ENCODE results near the gene LRMDA. TPM values are rescaled to one million over a fixed set of nuclear protein-coding genes. Genes with fewer than 3 reads are reported as not detected.

Gene LRMDA
- total RNA-seq, 1 experiment from 2014 or later = 4.8 TPM

GRCh38 chr10:76436401-76436811 lies 1005.0 kb downstream of the LRMDA start:
- Histone ChIP-seq H3K9me2 (ENCODE audit: insufficient read depth) (no peaks in the 10 kb centered on the region), H3K27me3 (ENCODE audit: insufficient read depth, low read length) (peaks cover 9% of the 10 kb centered on the region; the same call in 1 of the 2 replicates), H3K27ac (ENCODE audit: low read depth, low read length) (no peak overlapping the region), H3K79me2 (ENCODE audit: insufficient read depth, low read length) (no peaks in the 10 kb centered on the region), H3K4me1 (ENCODE audit: control insufficient read depth in 1 of 2, insufficient read depth in 2 of 2, low read length in 2 of 2) (peaks cover 0 to 15% of the 10 kb centered on the region in 2 experiments; a peak in 2 of 4 replicates), H2AFZ (ENCODE audit: low read depth, low read length, poor library complexity, severe bottlenecking) (no peak overlapping the region), H3K4me2 (ENCODE audit: low read length) (no peak overlapping the region), H3K9ac (ENCODE audit: low read length) (no peak overlapping the region), H3K9me3 (ENCODE audit: control insufficient read depth in 1 of 2, insufficient read depth in 1 of 2, low read depth in 1 of 2, low read length in 2 of 2) (no peaks in the 10 kb centered on the region), H3K4me3 (replicated peaks in 1 of 2; ENCODE audit: low read depth in 1 of 2, low read length in 2 of 2) (no peak overlapping the region), H4K20me1 (ENCODE audit: insufficient read depth) (no peaks in the 10 kb centered on the region), H3K36me3 (ENCODE audit: control insufficient read depth in 1 of 2, insufficient read depth in 2 of 2, low read length in 2 of 2) (no peaks in the 10 kb centered on the region)
- POLR2A ChIA-PET = no interaction called here
- CTCF ChIA-PET = no interaction called here
- intact Hi-C loops (cut with micrococcal nuclease) = no loop called here
- no peak for DNase-seq (ENCODE audit: low read depth, low spot score)
- RAD21 ChIA-PET (ENCODE audit: low non-redundant PET in 1 of 2, low total read pairs in 2 of 2, uncharacterized antibody in 2 of 2, unreplicated experiment in 2 of 2) = no interaction called here
- no peak for ATAC-seq
- BruUV-seq (replicated peaks) = no TSS peak
- TF ChIP-seq ZNF274 (IDR thresholded peaks at IDR 0.05; ENCODE audit: low read depth, low read length) (no peak), POLR2AphosphoS5 (IDR thresholded peaks at IDR 0.05; ENCODE audit: low read depth, low read length) (no peak), SRF (IDR thresholded peaks at IDR 0.05; ENCODE audit: low read depth) (no peak), POLR2A (IDR thresholded peaks at IDR 0.05; ENCODE audit: borderline replicate concordance, extremely low read depth, insufficient read depth, insufficient read length) (no peak), ELF1 (IDR thresholded peaks at IDR 0.05; ENCODE audit: borderline replicate concordance, low read depth) (no peak)

GRCh38 chr10:76436981-76437380 lies 1005.6 kb downstream of the LRMDA start:
- no peaks in the 10 kb centered on the region for H3K9me2 ChIP-seq (ENCODE audit: insufficient read depth)

More at GRCh38 chr10:76436981-76437380, 1005.6 kb downstream of the LRMDA start:
- Histone ChIP-seq H3K4me1 (ENCODE audit: control insufficient read depth in 1 of 2, insufficient read depth in 2 of 2, low read length in 2 of 2) (peaks cover 0 to 12% of the 10 kb centered on the region in 2 experiments; a peak in 2 of 4 replicates), H3K79me2 (ENCODE audit: insufficient read depth, low read length) (no peaks in the 10 kb centered on the region), H3K9ac (ENCODE audit: low read length) (no peak overlapping the region), H2AFZ (ENCODE audit: low read depth, low read length, poor library complexity, severe bottlenecking) (no peak overlapping the region), H3K4me3 (replicated peaks in 1 of 2; ENCODE audit: low read depth in 1 of 2, low read length in 2 of 2) (no peak overlapping the region), H4K20me1 (ENCODE audit: insufficient read depth) (no peaks in the 10 kb centered on the region), H3K36me3 (ENCODE audit: control insufficient read depth in 1 of 2, insufficient read depth in 2 of 2, low read length in 2 of 2) (no peaks in the 10 kb centered on the region), H3K27ac (ENCODE audit: low read depth, low read length) (no peak overlapping the region), H3K27me3 (ENCODE audit: insufficient read depth, low read length) (peaks cover 9% of the 10 kb centered on the region; the same call in 1 of the 2 replicates), H3K4me2 (ENCODE audit: low read length) (no peak overlapping the region), H3K9me3 (ENCODE audit: control insufficient read depth in 1 of 2, insufficient read depth in 1 of 2, low read depth in 1 of 2, low read length in 2 of 2) (no peaks in the 10 kb centered on the region)
- ChIA-PET CTCF (no interaction called here), RAD21 (ENCODE audit: low non-redundant PET in 1 of 2, low total read pairs in 2 of 2, uncharacterized antibody in 2 of 2, unreplicated experiment in 2 of 2) (no interaction called here), POLR2A (no interaction called here)
- ATAC-seq (no peak), DNase-seq (ENCODE audit: low read depth, low spot score) (no peak)
- BruUV-seq (replicated peaks) = no TSS peak
- intact Hi-C loops (cut with micrococcal nuclease) = no loop called here
- TF ChIP-seq POLR2AphosphoS5 (IDR thresholded peaks at IDR 0.05; ENCODE audit: low read depth, low read length) = no peak
- no peak for TF ChIP-seq CTCF (IDR thresholded peaks at IDR 0.05 in 2 of 3, conservative IDR thresholded peaks at IDR 0.05 in 1 of 3; ENCODE audit: borderline replicate concordance in 1 of 3, insufficient read depth in 1 of 3, low read depth in 2 of 3, low read length in 2 of 3)
- no peak for TF ChIP-seq ATF3 (IDR thresholded peaks at IDR 0.05)

All from HCT116 (cell line).